SKM-1 treated with dmso at 0.1 percent for 144 hours (cell line): ENCODE results near the gene IGFL1.
"Not testable (repeated sequence)": the region's sequence is repeated elsewhere in the genome, so short reads cannot be mapped to it uniquely, and the experiment has no call there.

Source experiments
- DNase-seq: peaks from one replicate; lab custom pipeline; 2025; ENCODE audit not compliant: unreplicated experiment; lab: John Stamatoyannopoulos, UW

IGFL1 gene

GRCh38 chr19:46221981-46222610 is 7.4 kb upstream of the IGFL1 start:
- DNase-seq = no peak

GRCh38 chr19:46223787-46224186 is 5.8 kb upstream of the IGFL1 start:
- not testable (repeated sequence) for DNase-seq

- no peak for DNase-seq
Measured at GRCh38 chr19:46224773-46225172, 4.8 kb upstream of the IGFL1 start.

GRCh38 chr19:46225558-46226004 is 4.0 kb upstream of the IGFL1 start:
- no peak for DNase-seq

- no peak for DNase-seq
Measured at GRCh38 chr19:46226438-46226973, 3.0 kb upstream of the IGFL1 start.

GRCh38 chr19:46232029-46232428 is 2.5 kb downstream of the IGFL1 start:
- DNase-seq = no peak

- DNase-seq = no peak
Measured at GRCh38 chr19:46232468-46232867, 2.9 kb downstream of the IGFL1 start.

- no peak for DNase-seq
Measured at GRCh38 chr19:46232938-46233621, 3.5 kb downstream of the IGFL1 start.

GRCh38 chr19:46233871-46234270 is 4.3 kb downstream of the IGFL1 start:
- not testable (repeated sequence) for DNase-seq

- DNase-seq = not testable (repeated sequence)
Measured at GRCh38 chr19:46238141-46238540, 8.6 kb downstream of the IGFL1 start.

- no peak for DNase-seq
Measured at GRCh38 chr19:46239193-46240024, 9.9 kb downstream of the IGFL1 start.

GRCh38 chr19:46240693-46241092 is 11.2 kb downstream of the IGFL1 start:
- DNase-seq = no peak

GRCh38 chr19:46241626-46242025 is 12.1 kb downstream of the IGFL1 start:
- DNase-seq = no peak

GRCh38 chr19:46243081-46243654 is 13.6 kb downstream of the IGFL1 start:
- not testable (repeated sequence) for DNase-seq

GRCh38 chr19:46250076-46250735 is 20.7 kb downstream of the IGFL1 start:
- DNase-seq = no peak

GRCh38 chr19:46251416-46251815 is 21.9 kb downstream of the IGFL1 start:
- DNase-seq = no peak

GRCh38 chr19:46254776-46255175 is 25.2 kb downstream of the IGFL1 start:
- no peak for DNase-seq

GRCh38 chr19:46256855-46257254 is 27.3 kb downstream of the IGFL1 start:
- no peak for DNase-seq

- DNase-seq = not testable (repeated sequence)
Measured at GRCh38 chr19:46261501-46261900, 32.0 kb downstream of the IGFL1 start.

GRCh38 chr19:46262684-46263296 is 33.2 kb downstream of the IGFL1 start:
- DNase-seq = not testable (repeated sequence)
